Choroid plexus epithelial cell (primary cell): ENCODE measurements around the gene LHFPL6.
A peak's percentile ranks its signal among the peaks of the same experiment; 100 is the strongest.

Experiments
- DNase-seq: peaks from one replicate; pipeline ENCODE4 v3.0.0-alpha.2; 2010; ENCODE audit warnings: low read depth
- H3K4me3 ChIP-seq: 2 replicates; pipeline ENCODE4 v1.5.1; 2011; ENCODE audit warnings: low read depth, mild to moderate bottlenecking, control low read depth, low read length, moderate library complexity
- CTCF ChIP-seq: conservative IDR thresholded peaks from 2 replicates; pipeline ENCODE4 v1.5.1; 2011; ENCODE audit warnings: low read depth, mild to moderate bottlenecking, control low read depth, inconsistent platforms, low read length, moderate library complexity

Gene LHFPL6

GRCh38 chr13:39330504-39330903 is 272.5 kb downstream of the LHFPL6 start:
- no peak for TF ChIP-seq CTCF
- no peak for DNase-seq
- H3K4me3 ChIP-seq: no peak overlapping the region

- DNase-seq: peak; percentile 40
- TF ChIP-seq CTCF: no peak
- H3K4me3 ChIP-seq: no peak overlapping the region
Measured at GRCh38 chr13:39329182-39329639, 273.8 kb downstream of the LHFPL6 start.

GRCh38 chr13:39327172-39327479 is 275.9 kb downstream of the LHFPL6 start:
- TF ChIP-seq CTCF: no peak
- DNase-seq: no peak
- H3K4me3 ChIP-seq: no peak overlapping the region

GRCh38 chr13:39326469-39327171 is 276.4 kb downstream of the LHFPL6 start:
- no peak overlapping the region for H3K4me3 ChIP-seq
- peak; percentile 62 for DNase-seq
- no peak for TF ChIP-seq CTCF

GRCh38 chr13:39324806-39325311 is 278.1 kb downstream of the LHFPL6 start:
- TF ChIP-seq CTCF: no peak
- DNase-seq: no peak
- no peak overlapping the region for H3K4me3 ChIP-seq

GRCh38 chr13:39322836-39323585 is 280.0 kb downstream of the LHFPL6 start:
- TF ChIP-seq CTCF: no peak

More at GRCh38 chr13:39322836-39323585, 280.0 kb downstream of the LHFPL6 start:
- DNase-seq: no peak
- no peak overlapping the region for H3K4me3 ChIP-seq
